Stimulated activated CD8-positive, alpha-beta memory T cell treated with anti-CD3 and anti-CD28 coated beads, Interleukin-15, amount 100 ng/mL, for 48 hours (primary cell): ENCODE results near the gene ARL6IP6.
"Not testable (repeated sequence)": the region's sequence is repeated elsewhere in the genome, so short reads cannot be mapped to it uniquely, and the experiment has no call there.

Experiments
- DNase-seq, 2 donors: peaks; one replicate each; pipeline ENCODE4 v3.0.0-alpha.2; 2020; ENCODE audit warnings: low read depth in 2 of 2

The ARL6IP6 gene

DNA sequence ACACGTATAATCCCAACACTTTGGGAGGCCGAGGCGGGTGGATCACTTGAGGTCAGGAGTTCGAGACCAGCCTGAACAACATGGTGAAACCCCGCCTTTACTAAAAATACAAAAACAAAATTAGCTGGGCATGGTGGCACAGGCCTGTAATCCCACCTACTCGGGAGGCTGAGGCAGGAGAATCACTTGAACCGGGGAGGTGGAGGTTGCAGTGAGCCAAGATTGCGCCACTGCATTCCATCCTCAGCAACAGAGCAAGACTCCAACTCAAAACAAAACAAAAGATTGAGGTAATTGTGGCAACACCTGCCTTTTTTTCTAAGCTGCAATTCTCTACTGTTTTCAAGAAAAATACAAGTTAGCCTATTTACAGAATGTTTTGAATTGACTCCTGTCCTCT, 4.2 kb downstream of the ARL6IP6 start:
- DNase-seq: not testable (repeated sequence)

DNA sequence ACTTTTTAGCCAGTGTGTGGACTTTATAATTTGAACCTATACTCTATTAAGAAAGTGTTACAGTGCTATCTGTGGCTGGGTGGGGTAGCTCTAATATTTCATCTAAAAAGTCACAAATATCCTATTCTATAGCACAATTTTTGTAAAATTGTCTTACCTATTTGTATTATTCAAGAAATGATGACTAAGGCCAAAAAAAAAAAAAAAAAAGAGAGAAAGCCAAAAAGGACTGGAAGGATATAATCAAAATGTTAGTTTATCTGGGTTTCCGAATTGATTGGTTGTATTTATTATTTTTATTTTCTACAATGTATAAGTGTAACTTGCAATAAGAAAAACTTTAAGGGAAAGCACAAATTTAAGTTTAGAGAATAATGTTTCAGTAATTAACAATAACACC, 5.5 kb downstream of the ARL6IP6 start:
- no peak for DNase-seq

DNA sequence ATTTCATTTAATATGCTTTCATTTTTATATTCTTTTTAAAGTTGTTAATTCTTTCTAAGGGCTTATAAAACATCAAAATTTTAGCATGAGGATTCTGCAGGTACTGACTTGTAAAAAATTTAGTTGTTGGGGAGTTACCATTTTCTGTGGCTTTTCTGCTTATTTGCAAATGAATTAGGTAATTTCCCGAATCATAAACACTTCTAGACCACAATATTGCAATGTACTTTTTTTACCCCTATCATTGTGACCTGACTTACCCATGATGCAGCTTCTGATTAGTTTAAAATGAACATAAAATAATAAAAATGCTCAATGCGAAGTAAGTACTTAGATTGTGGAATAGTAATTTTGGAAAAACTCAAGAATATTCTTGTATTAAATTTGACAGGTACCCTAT, 11.4 kb downstream of the ARL6IP6 start:
- DNase-seq: no peak

DNA sequence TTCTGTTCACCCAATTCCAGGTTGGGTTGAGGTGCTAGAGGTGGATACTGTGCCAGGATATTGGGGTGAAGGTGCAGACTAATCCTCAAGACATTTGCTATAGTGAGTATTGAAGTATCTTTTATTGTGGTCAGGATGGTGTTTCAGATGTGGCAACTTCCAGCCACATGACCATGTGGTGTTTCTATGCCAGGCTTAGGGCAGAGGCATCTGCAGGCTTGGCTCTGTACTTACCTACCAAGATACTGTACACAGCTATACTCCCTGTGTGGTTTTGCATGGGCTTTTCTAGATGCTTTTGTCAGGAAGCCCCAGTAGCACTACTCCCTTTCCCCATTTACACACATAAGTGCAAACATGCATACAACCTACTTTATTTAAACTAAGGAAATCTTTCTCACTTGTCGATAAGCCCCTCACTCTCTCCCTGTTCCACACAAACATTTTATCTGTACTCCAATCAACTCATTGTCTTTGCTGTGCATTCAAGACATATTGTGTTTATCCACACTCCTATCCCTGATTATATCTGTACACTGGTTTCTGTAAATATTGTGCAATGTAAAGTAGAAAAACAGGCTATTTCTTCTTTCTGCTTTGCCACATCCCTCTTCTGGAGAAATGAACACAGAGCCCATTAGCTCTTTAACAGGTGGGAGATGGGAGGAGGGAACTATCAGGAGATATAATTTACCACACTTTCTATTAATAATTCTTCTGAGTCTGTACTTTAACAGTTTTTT, 12.3 kb downstream of the ARL6IP6 start:
- DNase-seq: peak in 1 of 2 donors; percentile 11

DNA sequence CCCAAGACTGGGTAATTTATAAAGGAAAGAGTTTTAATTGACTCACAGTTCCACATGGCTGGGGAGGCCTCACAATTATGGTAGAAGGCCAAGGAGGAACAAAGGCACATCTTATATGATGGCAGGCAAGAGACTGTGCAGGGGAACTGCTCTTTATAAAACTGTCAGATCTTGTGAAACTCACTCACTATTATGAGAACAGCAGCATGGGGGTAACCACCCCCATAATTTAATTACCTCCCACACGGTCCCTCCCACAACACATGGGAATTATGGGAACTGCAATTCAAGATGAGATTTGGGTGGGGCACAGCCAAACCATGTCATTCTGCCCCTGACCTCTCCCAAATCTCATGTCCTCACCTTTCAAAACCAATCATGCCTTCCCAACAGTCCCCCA, 19.1 kb downstream of the ARL6IP6 start:
- DNase-seq: not testable (repeated sequence)

DNA sequence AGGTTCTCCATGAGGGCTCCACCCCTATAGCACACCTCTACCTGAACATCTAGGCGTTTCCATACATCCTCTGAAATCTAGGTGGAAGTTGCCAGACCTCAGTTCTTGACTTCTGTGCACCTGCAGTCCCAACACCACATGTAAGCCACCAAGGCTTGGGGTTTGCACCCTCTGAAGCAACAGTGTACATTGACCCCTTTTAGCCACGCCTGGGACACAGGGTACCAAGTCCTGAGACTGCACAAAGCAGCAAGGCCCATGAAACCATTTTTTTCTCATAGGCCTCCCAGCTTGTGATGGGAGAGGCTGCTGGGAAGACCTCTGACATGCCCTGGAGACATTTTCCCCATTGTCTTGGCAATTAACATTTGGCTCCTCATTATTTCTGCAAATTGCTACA, 20.0 kb downstream of the ARL6IP6 start:
- no peak for DNase-seq

DNA sequence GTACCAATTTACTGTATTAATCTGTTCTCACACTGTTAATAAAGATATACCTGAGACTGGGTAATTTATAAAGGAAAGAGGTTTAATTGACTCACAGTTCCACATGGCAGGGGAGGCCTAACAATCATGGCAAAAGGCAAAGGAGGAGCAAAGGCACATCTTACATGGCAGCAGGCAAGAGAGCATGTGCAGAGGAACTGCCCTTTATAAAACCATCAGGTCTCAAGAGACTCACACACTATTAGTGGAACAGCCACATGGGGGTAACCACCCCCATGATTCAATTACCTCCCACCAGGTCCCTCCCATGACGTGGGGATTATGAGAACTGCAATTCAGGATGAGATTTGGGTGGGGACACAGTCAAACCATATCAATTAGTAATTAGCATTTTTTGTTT, 21.3 kb downstream of the ARL6IP6 start:
- not testable (repeated sequence) for DNase-seq

DNA sequence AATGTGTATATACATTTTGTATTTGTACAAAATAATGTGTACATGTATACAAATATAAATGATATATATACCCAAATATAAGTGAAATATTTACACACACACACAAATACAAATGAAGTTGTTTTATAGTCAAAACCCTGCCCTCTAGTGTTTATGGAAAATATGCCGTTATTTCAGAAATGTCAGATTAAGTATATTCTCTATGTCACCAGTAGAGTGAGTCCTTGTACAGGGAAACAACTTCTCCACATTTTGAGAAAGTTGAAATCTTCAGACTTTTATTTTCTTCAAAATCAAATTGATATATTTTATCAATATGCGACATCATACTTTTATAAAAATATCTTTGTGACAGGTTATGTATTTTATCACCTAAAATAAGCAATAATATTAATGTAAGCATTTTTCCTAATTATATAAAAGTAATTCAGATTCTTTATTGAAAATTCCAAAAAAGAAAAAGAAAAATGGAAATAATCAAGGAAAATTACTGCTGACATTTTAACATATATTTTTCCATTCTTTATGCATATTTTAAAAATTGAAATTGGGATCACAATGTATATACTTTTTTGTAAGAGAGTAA, 22.4 kb downstream of the ARL6IP6 start:
- no peak for DNase-seq

DNA sequence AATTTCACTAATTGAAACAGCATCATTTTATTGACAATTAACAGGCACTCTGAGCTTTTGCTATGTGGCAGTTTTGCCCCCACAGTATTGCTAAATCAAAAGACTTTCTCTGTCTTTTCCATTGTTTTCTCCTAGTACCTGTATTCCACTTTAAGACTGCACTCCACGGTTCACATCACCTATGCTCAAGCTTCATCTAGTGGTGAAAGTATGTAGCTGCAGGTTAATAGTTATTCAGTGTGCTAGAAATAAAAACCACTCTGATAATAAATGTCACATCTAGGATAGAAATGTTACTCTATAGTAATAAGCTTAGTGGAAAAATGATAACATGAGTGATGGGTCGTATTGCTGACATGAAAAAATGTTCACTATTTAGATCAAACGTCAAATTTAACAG, 24.6 kb downstream of the ARL6IP6 start:
- no peak for DNase-seq

DNA sequence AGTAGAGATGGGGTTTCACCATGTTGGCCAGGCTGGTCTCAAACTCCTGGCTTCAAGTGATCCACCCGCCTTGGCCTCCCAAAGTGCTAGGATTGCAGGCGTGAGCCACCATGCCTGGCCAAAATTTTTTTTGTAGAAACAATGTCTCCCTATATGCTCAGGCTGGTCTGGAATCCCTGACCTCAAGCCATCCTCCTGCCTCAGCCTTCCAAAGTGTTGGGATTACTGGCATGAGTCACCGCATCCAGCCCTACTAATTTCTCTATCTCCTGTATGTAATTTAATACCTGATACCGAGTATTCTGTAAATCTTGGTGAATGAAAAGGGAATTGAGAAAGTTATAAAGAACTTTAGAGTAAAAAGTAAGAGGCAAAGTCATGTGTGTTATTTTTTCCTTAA, 29.3 kb downstream of the ARL6IP6 start:
- not testable (repeated sequence) for DNase-seq

DNA sequence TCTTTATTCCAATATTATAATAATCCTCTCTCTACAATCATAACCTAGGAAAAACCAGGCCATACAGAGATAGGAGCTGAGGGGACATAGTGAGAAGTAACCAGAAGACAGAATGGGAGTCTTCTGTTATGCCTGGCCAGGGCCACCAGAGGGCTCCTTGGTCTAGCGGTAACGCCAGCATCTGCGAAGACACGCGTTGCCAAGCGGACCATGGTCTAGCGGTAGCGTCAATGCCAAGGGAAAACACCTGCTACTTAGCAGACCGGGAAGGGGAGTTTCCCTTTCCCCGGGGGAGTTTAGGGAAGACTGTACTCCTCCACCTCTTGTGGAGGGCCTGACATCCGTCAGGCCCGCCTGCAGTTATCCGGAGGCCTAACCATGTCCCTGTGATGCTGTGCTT, 36.6 kb downstream of the ARL6IP6 start:
- DNase-seq: no peak

DNA sequence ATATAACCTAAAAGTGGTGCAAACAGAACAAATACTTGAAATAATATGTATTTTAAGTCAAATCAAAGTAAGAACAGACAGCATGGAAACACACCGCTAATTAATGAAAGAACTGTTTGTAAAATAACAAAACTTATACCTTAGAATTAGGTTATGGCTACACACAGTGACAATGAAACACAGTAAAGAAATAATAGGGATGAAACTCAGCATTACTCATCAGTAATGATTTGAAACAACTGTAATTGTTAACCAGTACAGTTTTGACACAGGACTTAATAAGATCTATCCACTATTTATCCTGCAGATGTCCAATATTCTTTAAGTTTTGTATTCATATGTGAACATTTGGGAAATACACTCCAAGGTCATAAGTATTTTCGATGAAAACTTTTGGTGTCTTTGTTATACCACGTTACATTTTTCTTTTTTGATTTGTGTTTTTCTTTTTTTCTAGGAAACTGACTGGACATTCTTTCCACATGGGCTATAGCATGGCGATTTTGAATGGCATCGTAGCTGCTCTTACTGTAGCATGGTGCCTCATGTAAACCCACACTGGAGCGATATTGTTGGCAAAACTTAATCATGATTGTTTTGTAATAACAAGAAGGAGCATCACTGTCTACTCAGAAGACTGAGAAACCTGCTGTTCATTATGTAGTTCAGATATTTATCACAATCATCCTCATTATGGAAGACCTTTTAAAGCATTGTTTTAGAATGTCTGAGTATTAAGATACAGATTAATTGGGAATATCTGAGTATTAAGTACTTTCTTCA, 41.1 kb downstream of the ARL6IP6 start:
- DNase-seq: no peak

DNA sequence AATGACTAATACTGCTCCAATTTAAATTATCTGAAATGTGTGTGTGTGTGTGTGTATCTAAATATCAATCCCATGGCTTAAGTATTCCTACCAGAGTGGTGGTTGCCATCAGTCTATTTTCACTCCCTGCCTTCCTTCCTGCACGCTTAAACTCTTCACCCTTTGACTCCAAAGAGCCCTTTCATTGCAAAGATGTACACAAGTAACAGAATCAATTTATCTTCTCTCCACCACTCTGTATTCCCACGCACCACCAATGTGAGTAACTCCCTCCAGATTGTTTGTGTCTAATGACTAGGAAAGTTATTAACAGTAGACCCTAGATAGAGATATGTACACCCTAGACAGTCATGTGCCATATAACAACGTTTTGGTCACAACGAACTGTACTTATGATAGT, 42.8 kb downstream of the ARL6IP6 start:
- no peak for DNase-seq

DNA sequence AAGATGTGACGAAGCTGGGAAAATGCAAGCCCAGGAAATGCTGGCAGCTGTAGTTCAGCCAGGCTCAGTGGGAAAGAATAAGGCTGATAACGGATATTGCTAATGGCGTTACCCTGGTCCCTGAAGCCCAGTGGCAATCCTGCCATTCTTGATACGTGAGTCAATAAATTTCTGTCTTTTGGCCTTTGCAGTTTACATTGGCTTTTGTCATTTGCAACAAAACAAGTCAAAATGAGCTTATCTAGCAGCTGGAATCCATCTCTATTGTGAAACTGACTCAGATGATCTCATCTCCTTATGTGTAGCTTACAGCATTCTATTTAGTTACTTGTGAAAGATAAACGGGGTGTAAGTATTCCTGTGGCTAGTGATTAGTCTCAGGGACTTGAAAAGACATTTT, 43.8 kb downstream of the ARL6IP6 start:
- DNase-seq: no peak

DNA sequence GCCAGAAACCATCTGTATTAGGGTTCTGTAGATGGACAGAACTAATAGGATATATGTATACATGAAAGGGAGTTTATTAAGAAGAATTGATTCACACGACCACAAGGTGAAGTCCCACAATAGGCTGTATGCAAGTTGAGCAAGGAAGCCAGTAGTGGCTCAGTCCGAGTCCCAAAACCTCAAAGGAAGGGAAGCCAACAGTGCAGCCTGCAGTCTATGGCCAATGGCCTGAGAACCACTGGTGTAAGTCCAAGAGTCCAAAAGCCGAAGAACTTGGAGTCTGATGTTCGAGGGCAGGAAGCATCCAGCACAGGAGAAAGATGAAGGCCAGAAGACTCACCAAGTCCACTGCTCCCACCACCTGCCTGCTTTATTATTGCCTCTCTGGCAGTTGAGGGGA, 44.8 kb downstream of the ARL6IP6 start:
- DNase-seq: not testable (repeated sequence)

DNA sequence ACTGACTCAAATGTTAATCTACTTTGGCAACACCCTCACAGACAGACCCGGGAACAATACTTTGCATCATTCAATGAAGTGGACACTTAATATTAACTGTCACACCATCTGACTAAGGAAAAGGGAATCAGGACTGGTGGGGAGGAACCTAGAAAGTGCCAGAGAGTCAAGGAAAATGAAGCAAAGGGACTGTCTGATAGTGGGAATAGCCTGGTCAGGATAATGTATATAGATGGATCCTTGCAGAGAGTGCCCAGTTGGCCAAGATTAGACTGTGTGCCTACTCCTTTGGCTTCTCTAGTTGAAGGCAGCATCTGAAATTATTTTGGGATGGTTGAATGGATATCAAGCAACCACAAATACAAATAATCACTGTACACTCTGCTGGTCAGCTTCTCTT, 45.2 kb downstream of the ARL6IP6 start:
- DNase-seq: no peak

DNA sequence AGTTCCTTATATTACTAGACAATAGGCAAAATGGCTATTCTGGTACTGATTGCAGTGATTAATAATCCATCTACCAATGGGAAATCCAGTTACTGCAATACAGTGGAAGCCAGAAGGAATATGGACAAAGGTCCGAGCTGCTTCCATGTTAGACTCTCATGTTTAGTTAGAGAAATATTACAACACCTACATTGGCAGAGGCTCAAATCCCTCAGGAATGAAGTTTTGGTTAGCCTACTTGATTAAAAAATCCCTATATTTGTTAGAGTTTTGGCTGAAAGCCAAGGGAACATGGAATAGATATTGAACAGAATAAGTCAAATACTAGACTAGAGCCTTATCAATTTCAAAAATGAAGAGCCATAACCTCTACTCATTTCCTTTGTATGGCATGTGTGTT, 48.5 kb downstream of the ARL6IP6 start:
- DNase-seq: no peak

DNA sequence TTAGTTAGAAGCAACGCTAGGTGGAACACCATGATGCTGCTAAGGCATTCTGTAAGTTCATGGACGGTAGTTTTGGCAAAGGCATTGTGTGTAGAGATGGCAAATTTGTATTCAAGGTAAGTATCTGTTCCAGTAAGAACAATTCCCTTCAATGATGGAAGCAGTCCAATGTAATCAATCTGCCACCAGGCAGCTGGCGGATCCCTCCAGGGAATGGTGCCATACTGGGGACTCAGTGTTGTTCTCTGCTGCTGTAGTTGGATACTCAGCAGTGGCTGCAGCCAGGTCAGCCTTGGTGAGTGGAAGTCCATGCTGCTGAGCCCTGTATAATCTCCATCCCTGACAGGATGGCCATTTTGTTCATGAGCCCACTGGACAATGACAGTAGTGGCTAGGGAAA, 62.8 kb downstream of the ARL6IP6 start:
- DNase-seq: no peak

DNA sequence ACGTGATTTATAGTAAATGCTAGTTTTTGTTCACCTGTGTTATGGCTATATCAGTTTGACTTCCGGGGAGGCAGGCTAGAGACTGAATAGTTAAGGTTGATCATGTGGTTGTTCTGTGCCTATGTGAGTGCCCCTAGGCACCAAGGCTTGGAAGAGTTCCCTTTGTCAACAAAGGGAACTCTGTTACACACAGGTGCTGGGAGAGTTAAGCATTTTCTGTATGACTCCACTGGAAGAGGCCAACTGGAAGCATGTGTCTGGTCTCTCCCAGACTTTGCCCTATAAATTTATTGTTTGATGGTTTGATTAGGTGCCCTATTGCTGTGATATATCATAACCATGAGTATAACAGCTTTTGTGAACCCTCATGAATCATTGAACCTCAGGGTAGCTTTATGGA, 63.8 kb downstream of the ARL6IP6 start:
- no peak for DNase-seq

DNA sequence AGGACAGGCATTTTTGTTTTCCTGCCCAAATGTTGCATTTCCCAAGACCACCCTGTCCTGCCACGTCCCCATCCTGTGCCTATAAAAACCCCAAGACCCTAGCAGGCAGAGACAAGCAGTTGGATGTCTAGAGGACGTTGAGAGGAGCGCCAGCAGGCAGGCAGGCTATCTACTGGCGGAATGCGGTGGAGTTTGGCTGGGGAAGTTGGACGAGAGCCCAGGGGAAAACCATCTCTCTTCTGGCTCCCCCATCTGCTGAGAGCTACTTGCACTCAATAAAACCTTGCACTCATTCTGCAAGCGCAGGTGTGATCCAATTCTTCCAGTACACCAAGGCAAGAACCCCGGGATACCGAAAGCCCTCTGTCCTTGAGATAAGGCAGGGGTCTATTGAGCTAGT, 72.5 kb downstream of the ARL6IP6 start:
- no peak for DNase-seq

DNA sequence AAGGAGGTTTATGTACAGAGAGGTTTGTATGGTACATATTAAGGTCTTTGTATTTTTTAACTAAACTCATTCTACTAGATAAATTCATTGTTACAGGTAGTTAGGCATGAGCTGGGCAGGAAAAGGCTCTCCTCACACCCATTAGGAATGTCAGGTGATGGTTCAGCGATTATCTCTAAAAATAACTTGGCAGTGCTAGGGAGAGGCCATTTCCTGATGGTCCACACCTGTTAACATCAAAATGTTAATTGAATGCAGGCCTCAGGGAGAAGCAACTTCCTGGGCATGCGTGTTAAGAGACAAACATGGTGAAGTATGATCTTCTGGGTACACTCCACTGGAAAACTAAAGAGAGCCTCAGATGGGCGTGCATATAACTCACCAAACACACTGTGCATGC, 73.6 kb downstream of the ARL6IP6 start:
- no peak for DNase-seq

DNA sequence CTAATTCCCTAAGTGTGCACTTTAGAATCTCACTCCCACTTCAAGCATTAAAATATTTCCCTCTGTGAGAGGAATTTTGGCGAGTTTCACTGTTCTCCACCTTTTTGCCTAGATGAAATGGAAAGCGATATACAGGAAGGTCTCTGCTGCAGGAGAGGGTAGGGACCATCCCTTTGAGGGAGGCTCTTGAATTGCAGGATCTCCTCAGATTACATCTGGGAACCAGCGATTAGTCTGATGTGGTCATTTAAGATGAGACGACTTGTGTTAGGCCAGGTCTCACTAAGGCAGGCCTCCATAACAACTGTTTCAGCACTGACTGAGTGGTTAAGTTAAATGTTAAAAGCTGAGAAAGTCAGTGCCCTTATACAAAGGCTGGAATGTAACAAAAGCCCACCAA, 74.6 kb downstream of the ARL6IP6 start:
- DNase-seq: no peak

DNA sequence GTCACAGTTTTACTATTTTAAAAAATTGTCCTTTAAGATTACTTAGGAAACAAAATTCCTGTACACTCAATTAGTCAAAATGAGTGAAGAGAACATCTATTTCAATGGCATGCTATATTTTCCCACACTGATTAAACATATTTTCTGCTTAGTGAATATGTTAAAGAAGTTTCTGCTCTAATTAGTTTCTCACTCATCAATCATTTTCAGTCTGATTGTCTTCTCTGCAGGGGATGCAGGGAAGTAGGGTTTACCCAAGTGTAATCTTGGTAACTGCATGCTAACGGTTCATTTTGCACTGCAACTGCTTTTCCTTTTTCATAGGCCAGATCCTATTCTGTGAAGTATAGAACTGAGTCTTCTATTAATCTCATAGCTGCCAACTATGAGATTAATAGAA, 78.5 kb downstream of the ARL6IP6 start:
- no peak for DNase-seq
